ENCODE measurements around the gene INS. TPM values are rescaled to one million over a fixed set of nuclear protein-coding genes. Genes with fewer than 3 reads are reported as not detected.

INS gene
- total RNA-seq, 2 experiments from 2014 or later = not detected

DNA sequence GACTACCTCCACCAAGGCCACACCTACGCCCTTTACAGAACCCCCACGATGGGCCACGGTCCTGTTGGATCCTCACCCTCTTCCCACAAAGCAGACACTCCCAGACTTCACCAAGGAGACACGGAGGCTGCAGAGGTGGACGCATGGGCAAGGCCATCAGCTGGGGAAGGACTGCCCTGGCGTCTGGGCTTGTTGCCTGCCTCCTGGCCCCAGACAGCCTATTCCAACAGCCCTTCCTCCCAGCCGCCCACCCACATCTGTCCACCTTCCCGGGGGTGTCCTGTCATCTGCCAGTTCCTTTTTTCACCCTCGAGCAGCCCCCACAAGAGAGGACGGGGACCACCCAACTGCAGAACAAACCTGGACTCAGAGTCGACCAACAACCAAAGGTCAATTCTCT, 39.5 kb upstream of the INS start:
- Mint-ChIP-seq H3K4me1 (ENCODE audit: low read depth) (peaks cover 13% of the 10 kb centered on the region), H3K36me3 (ENCODE audit: low read depth) (no peaks in the 10 kb centered on the region), H3K27ac (no peak overlapping the region), H3K4me3 (no peak overlapping the region), H3K9me3 (no peaks in the 10 kb centered on the region), H3K27me3 (no peaks in the 10 kb centered on the region)
- peaks cover 0 to 8% of the 10 kb centered on the region in 2 experiments for H3K9me3 ChIP-seq (ENCODE audit: control insufficient read depth in 1 of 2, insufficient read depth in 1 of 2, low read length in 2 of 2)
- ATAC-seq (ENCODE audit: poor library complexity) (no peak), DNase-seq (no peak)
- no peaks in the 10 kb centered on the region for H3K36me3 ChIP-seq (ENCODE audit: insufficient read depth, low read length)
- no peaks in the 10 kb centered on the region for H3K27me3 ChIP-seq (ENCODE audit: control insufficient read depth in 1 of 2, insufficient read depth in 2 of 2, low read length in 2 of 2)
- intact Hi-C loops (cut with DNase I, micrococcal nuclease) = loop anchor here in 1 of 2 experiments (10.0 kb wide), 1 partner anchor 104 kb away; the partner anchor contains the start of genes C11orf21 and TSPAN32
- peaks cover 8% of the 10 kb centered on the region for H3K4me1 ChIP-seq (ENCODE audit: insufficient read depth, low read length)
- H3K4me3 ChIP-seq (ENCODE audit: low read length) = no peak overlapping the region
- POLR2A ChIA-PET = no interaction called here
- CTCF ChIA-PET = no interaction called here
- no peak overlapping the region for H3K27ac ChIP-seq (ENCODE audit: low read depth in 1 of 2, low read length in 2 of 2)
- TF ChIP-seq, protein P1, sequence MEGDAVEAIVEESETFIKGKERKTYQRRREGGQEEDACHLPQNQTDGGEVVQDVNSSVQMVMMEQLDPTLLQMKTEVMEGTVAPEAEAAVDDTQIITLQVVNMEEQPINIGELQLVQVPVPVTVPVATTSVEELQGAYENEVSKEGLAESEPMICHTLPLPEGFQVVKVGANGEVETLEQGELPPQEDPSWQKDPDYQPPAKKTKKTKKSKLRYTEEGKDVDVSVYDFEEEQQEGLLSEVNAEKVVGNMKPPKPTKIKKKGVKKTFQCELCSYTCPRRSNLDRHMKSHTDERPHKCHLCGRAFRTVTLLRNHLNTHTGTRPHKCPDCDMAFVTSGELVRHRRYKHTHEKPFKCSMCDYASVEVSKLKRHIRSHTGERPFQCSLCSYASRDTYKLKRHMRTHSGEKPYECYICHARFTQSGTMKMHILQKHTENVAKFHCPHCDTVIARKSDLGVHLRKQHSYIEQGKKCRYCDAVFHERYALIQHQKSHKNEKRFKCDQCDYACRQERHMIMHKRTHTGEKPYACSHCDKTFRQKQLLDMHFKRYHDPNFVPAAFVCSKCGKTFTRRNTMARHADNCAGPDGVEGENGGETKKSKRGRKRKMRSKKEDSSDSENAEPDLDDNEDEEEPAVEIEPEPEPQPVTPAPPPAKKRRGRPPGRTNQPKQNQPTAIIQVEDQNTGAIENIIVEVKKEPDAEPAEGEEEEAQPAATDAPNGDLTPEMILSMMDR (IDR thresholded peaks at IDR 0.05) = no peak

GRCh38 chr11:2199466-2200341, 38.7 kb upstream of the INS start:
- H3K9me3 ChIP-seq (ENCODE audit: control insufficient read depth in 1 of 2, insufficient read depth in 1 of 2, low read length in 2 of 2) = peaks cover 0 to 8% of the 10 kb centered on the region in 2 experiments
- Mint-ChIP-seq H3K27me3 (no peaks in the 10 kb centered on the region), H3K9me3 (no peaks in the 10 kb centered on the region), H3K36me3 (ENCODE audit: low read depth) (no peaks in the 10 kb centered on the region), H3K27ac (no peak overlapping the region), H3K4me1 (ENCODE audit: low read depth) (peaks cover 13% of the 10 kb centered on the region), H3K4me3 (no peak overlapping the region)
- TF ChIP-seq, protein P1 (IDR thresholded peaks at IDR 0.05) = no peak
- ChIA-PET CTCF (interaction anchor here (1.7 kb wide), 1 partner anchor 221 kb away, joined by 5 read pairs; no protein-coding TSS in a partner anchor), POLR2A (no interaction called here)
- no peak overlapping the region for H3K4me3 ChIP-seq (ENCODE audit: low read length)
- no peak for ATAC-seq (ENCODE audit: poor library complexity)
- H3K4me1 ChIP-seq (ENCODE audit: insufficient read depth, low read length) = peaks cover 14% of the 10 kb centered on the region
- intact Hi-C loops (cut with DNase I, micrococcal nuclease) = loop anchor here (5.0 to 10.0 kb wide), 4 partner anchors 105 to 695 kb away; partner anchors contain the start of genes C11orf21 (in 1 of the 2) and TSPAN32 (in 1 of the 2)
- no peak overlapping the region for H3K27ac ChIP-seq (ENCODE audit: low read depth in 1 of 2, low read length in 2 of 2)
- no peak for DNase-seq
- no peaks in the 10 kb centered on the region for H3K27me3 ChIP-seq (ENCODE audit: control insufficient read depth in 1 of 2, insufficient read depth in 2 of 2, low read length in 2 of 2)
- no peaks in the 10 kb centered on the region for H3K36me3 ChIP-seq (ENCODE audit: insufficient read depth, low read length)

- CTCF ChIA-PET = interaction anchor here (1.7 kb wide), 1 partner anchor 222 kb away, joined by 5 read pairs; no protein-coding TSS in a partner anchor
- Histone ChIP-seq H3K27ac (ENCODE audit: low read depth in 1 of 2, low read length in 2 of 2) (no peak overlapping the region), H3K4me3 (ENCODE audit: low read length) (no peak overlapping the region), H3K9me3 (ENCODE audit: control insufficient read depth in 1 of 2, insufficient read depth in 1 of 2, low read length in 2 of 2) (peaks cover 0 to 8% of the 10 kb centered on the region in 2 experiments), H3K27me3 (ENCODE audit: control insufficient read depth in 1 of 2, insufficient read depth in 2 of 2, low read length in 2 of 2) (no peaks in the 10 kb centered on the region), H3K4me1 (ENCODE audit: insufficient read depth, low read length) (peaks cover 14% of the 10 kb centered on the region), H3K36me3 (ENCODE audit: insufficient read depth, low read length) (no peaks in the 10 kb centered on the region)
- no peak overlapping the region for H3K4me3 Mint-ChIP-seq
- H3K9me3 Mint-ChIP-seq = no peaks in the 10 kb centered on the region
- DNase-seq (no peak), ATAC-seq (ENCODE audit: poor library complexity) (no peak)
- TF ChIP-seq, protein P1 (IDR thresholded peaks at IDR 0.05) = no peak
- no peaks in the 10 kb centered on the region for H3K27me3 Mint-ChIP-seq
- peaks cover 13% of the 10 kb centered on the region for H3K4me1 Mint-ChIP-seq (ENCODE audit: low read depth)
- H3K27ac Mint-ChIP-seq = no peak overlapping the region
- no peaks in the 10 kb centered on the region for H3K36me3 Mint-ChIP-seq (ENCODE audit: low read depth)
- POLR2A ChIA-PET = no interaction called here
- intact Hi-C loops (cut with DNase I, micrococcal nuclease) = loop anchor here (5.0 to 10.0 kb wide), 3 partner anchors 334 to 696 kb away; no protein-coding TSS in a partner anchor
These were observed 37.8 kb upstream of the INS start for GRCh38 chr11:2198621-2199365.
